HEK293 (cell line): ENCODE data around the gene CNN1.

Experiments used
- CTCF ChIA-PET: fragments of 350-600 bp; formaldehyde crosslinking; extraction: SDS; loops from one replicate; lab custom pipeline; 2021; ENCODE audit warnings: antibody characterized with exemption; lab: Yijun Ruan, JAX
- POLR2A ChIA-PET: fragments of 300-600 bp; formaldehyde crosslinking; extraction: SDS; loops from one replicate; lab custom pipeline; 2020; ENCODE audit warnings: antibody characterized with exemption, inconsistent platforms; lab: Yijun Ruan, JAX
- H3K27ac ChIP-seq: fragments of 200-500 bp; sonication (Bioruptor generic); 2 replicates; pipeline ENCODE4 v1.5.1; 2014; ENCODE audit warnings: low read depth, low read length, control low read depth, inconsistent platforms; ENCODE audit errors: extremely low read depth
- H3K36me3 ChIP-seq, 2 experiments: fragments of 200-500 bp in 1 of 2; sonication (Bioruptor generic) in 1 of 2; 1 replicate in 1 of 2; 2 replicates in 1 of 2; pipeline ENCODE4 v1.5.1; 2014 to 2017; ENCODE audit warnings: inconsistent platforms in 2 of 2, low read length in 2 of 2; ENCODE audit not compliant: control insufficient read depth in 2 of 2, insufficient read depth in 1 of 2
- H3K4me1 ChIP-seq: fragments of 200-500 bp; sonication (Bioruptor generic); 2 replicates; pipeline ENCODE4 v1.5.1; 2014; ENCODE audit warnings: mild to moderate bottlenecking, low read length, inconsistent platforms; ENCODE audit not compliant: control insufficient read depth, insufficient read depth
- H3K4me3 ChIP-seq: 2 replicates; pipeline ENCODE4 v1.5.1; 2011; ENCODE audit warnings: low read depth, mild to moderate bottlenecking, control low read depth, low read length, moderate library complexity
- H3K9me3 ChIP-seq: fragments of 200-500 bp; sonication (Bioruptor generic); 2 replicates; pipeline ENCODE4 v1.5.1; 2014; ENCODE audit warnings: low read depth, low read length, inconsistent platforms; ENCODE audit not compliant: control insufficient read depth, insufficient read depth
- BCL11B ChIP-seq: fragments of 450-650 bp; formaldehyde crosslinking; IDR thresholded peaks from 2 replicates; pipeline ENCODE4 v1.5.1; 2016; ENCODE audit warnings: low read depth, missing biosample characterization, missing genetic modification characterization
- GFI1B ChIP-seq: fragments of 450-650 bp; formaldehyde crosslinking; IDR thresholded peaks from 2 replicates; pipeline ENCODE4 v1.5.1; 2016; ENCODE audit warnings: missing biosample characterization, missing genetic modification characterization
- GLI4 ChIP-seq: fragments of 450-650 bp; formaldehyde crosslinking; IDR thresholded peaks from 2 replicates; pipeline ENCODE4 v1.5.1; 2016; ENCODE audit warnings: missing biosample characterization, missing genetic modification characterization
- KLF1 ChIP-seq: fragments of 450-650 bp; formaldehyde crosslinking; IDR thresholded peaks from 2 replicates; pipeline ENCODE4 v1.5.1; 2016; ENCODE audit warnings: missing biosample characterization, missing genetic modification characterization
- MZF1 ChIP-seq: fragments of 450-650 bp; formaldehyde crosslinking; IDR thresholded peaks from 2 replicates; pipeline ENCODE4 v1.5.1; 2017; ENCODE audit warnings: missing biosample characterization, missing genetic modification characterization, borderline replicate concordance
- PRDM10 ChIP-seq: fragments of 450-650 bp; formaldehyde crosslinking; IDR thresholded peaks from 2 replicates; pipeline ENCODE4 v1.5.1; 2016; ENCODE audit warnings: missing biosample characterization, missing genetic modification characterization
- SCRT1 ChIP-seq: fragments of 450-650 bp; formaldehyde crosslinking; IDR thresholded peaks from 2 replicates; pipeline ENCODE4 v1.5.1; 2016; ENCODE audit warnings: missing biosample characterization, missing genetic modification characterization, borderline replicate concordance
- SP3 ChIP-seq: fragments of 450-650 bp; formaldehyde crosslinking; IDR thresholded peaks from 2 replicates; pipeline ENCODE4 v1.5.1; 2016; ENCODE audit warnings: missing biosample characterization, missing genetic modification characterization
- ZBTB6 ChIP-seq: fragments of 450-650 bp; formaldehyde crosslinking; IDR thresholded peaks from 2 replicates; pipeline ENCODE4 v1.5.1; 2017; ENCODE audit warnings: missing biosample characterization, missing genetic modification characterization
- ZFHX2 ChIP-seq: fragments of 450-650 bp; formaldehyde crosslinking; conservative IDR thresholded peaks from 2 replicates; pipeline ENCODE4 v1.5.1; 2016; ENCODE audit warnings: missing biosample characterization, missing genetic modification characterization
- ZIC2 ChIP-seq: fragments of 450-650 bp; formaldehyde crosslinking; IDR thresholded peaks from 2 replicates; pipeline ENCODE4 v1.5.1; 2016; ENCODE audit warnings: missing biosample characterization, missing genetic modification characterization
- ZNF223 ChIP-seq: fragments of 450-650 bp; formaldehyde crosslinking; IDR thresholded peaks from 2 replicates; pipeline ENCODE4 v1.5.1; 2016; ENCODE audit warnings: missing biosample characterization, missing genetic modification characterization
- ZNF23 ChIP-seq: fragments of 450-650 bp; formaldehyde crosslinking; IDR thresholded peaks from 2 replicates; pipeline ENCODE4 v1.5.1; 2016; ENCODE audit warnings: missing biosample characterization, missing genetic modification characterization, borderline replicate concordance
- ZNF362 ChIP-seq: fragments of 450-650 bp; formaldehyde crosslinking; IDR thresholded peaks from 2 replicates; pipeline ENCODE4 v1.5.1; 2016; ENCODE audit warnings: missing biosample characterization, missing genetic modification characterization
- ZNF416 ChIP-seq: fragments of 450-650 bp; formaldehyde crosslinking; IDR thresholded peaks from 2 replicates; pipeline ENCODE4 v1.5.1; 2016; ENCODE audit warnings: missing biosample characterization, missing genetic modification characterization
- ZNF473 ChIP-seq: fragments of 450-650 bp; formaldehyde crosslinking; IDR thresholded peaks from 2 replicates; pipeline ENCODE4 v1.5.1; 2017; ENCODE audit warnings: missing biosample characterization, missing genetic modification characterization
- ZNF501 ChIP-seq: fragments of 450-650 bp; formaldehyde crosslinking; IDR thresholded peaks from 2 replicates; pipeline ENCODE4 v1.5.1; 2016; ENCODE audit warnings: missing biosample characterization, missing genetic modification characterization
- ZNF514 ChIP-seq: fragments of 450-650 bp; formaldehyde crosslinking; IDR thresholded peaks from 2 replicates; pipeline ENCODE4 v1.5.1; 2016; ENCODE audit warnings: missing biosample characterization, missing genetic modification characterization
- ZNF626 ChIP-seq: fragments of 450-650 bp; sonication (Bioruptor Pico); formaldehyde crosslinking; IDR thresholded peaks from 2 replicates; pipeline ENCODE4 v1.5.1; 2018; ENCODE audit warnings: missing biosample characterization, missing genetic modification characterization, inconsistent platforms
- ZNF654 ChIP-seq: fragments of 450-650 bp; formaldehyde crosslinking; IDR thresholded peaks from 2 replicates; pipeline ENCODE4 v1.5.1; 2016; ENCODE audit warnings: low read depth, missing biosample characterization, missing genetic modification characterization
- ZNF791 ChIP-seq: fragments of 450-650 bp; formaldehyde crosslinking; IDR thresholded peaks from 2 replicates; pipeline ENCODE4 v1.5.1; 2016; ENCODE audit warnings: missing biosample characterization, missing genetic modification characterization
- ZNF837 ChIP-seq: fragments of 450-650 bp; formaldehyde crosslinking; IDR thresholded peaks from 2 replicates; pipeline ENCODE4 v1.5.1; 2016; ENCODE audit warnings: missing biosample characterization, missing genetic modification characterization
- ZSCAN18 ChIP-seq: fragments of 450-650 bp; formaldehyde crosslinking; IDR thresholded peaks from 2 replicates; pipeline ENCODE4 v1.5.1; 2016; ENCODE audit warnings: missing biosample characterization, missing genetic modification characterization

Gene CNN1

DNA sequence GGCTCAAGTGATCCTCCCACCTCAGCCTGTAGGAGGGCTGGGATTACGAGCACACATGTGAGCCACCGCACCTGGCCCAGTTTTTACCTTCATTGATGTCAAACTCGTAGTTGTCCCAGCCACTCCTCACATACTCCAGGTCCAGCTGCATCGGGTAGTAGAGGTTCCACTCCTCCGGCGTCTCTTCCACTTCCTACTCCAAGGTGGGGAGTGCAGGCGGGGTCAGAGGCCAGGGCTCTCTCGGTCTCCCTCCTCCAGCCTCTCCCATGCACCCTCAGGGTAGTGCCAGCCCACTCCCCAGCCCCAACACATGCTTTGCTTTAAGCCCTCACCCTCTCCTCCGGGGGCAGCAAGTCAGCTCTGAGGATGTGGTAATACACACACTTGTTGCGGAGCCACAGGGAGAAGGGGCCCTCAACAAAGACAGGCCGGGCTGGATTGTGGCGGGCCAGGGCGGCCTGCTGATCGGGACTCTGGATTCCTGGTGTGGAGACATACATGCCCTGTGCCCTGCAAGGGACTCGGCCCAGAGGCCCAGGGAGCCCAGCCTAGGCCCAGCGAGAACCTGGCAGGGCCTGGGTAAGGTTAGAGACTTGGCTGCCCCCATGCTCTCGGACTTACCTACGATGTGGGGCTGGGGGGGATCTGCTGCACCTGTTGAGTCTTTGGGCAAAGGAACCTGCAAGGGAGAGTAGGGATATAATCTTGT lies 31.1 kb upstream of the CNN1 start (continued):
- TF ChIP-seq ZIC2 (tag by site-specific recombination) (no peak), KLF1 (tag by site-specific recombination) (no peak)

- TF ChIP-seq GLI4 (tag by site-specific recombination) (no peak), ZNF362 (no peak), GFI1B (no peak), ZNF654 (tag by site-specific recombination) (no peak), PRDM10 (tag by site-specific recombination) (no peak)
- Histone ChIP-seq H3K36me3 (peaks cover 9 to 17% of the 10 kb centered on the region in 2 experiments; a peak in 2 of 3 replicates), H3K4me3 (no peak overlapping the region), H3K9me3 (no peaks in the 10 kb centered on the region), H3K4me1 (peaks cover 6% of the 10 kb centered on the region), H3K27ac (no peak overlapping the region)
- ChIA-PET POLR2A (interaction anchor here (0.7 kb wide), 1 partner anchor 26 kb away, joined by 4 read pairs; no protein-coding TSS in a partner anchor), CTCF (no interaction called here)
Measured at GRCh38 chr19:11510444-11510843, 28.2 kb upstream of the CNN1 start.

- no peak overlapping the region for H3K27ac ChIP-seq
- TF ChIP-seq ZNF501 (no peak), ZSCAN18 (tag by site-specific recombination) (no peak), ZNF473 (tag by site-specific recombination) (no peak), ZBTB6 (tag by site-specific recombination) (no peak), BCL11B (tag by site-specific recombination) (no peak), ZNF626 (no peak), SP3 (no peak), SCRT1 (no peak), ZNF223 (tag by site-specific recombination) (no peak), ZFHX2 (tag by site-specific recombination) (no peak), MZF1 (tag by site-specific recombination) (no peak), ZNF514 (no peak), ZNF791 (no peak), ZNF837 (tag by site-specific recombination) (no peak), ZNF23 (tag by site-specific recombination) (no peak), ZNF416 (tag by site-specific recombination) (no peak)
- no peaks in the 10 kb centered on the region for H3K4me1 ChIP-seq
- H3K9me3 ChIP-seq = no peaks in the 10 kb centered on the region
- H3K4me3 ChIP-seq = no peak overlapping the region
- ChIA-PET CTCF (interaction anchor here (0.6 kb wide), 1 partner anchor 206 kb away, joined by 3 read pairs; no protein-coding TSS in a partner anchor), POLR2A (no interaction called here)
- peaks cover 17 to 22% of the 10 kb centered on the region in 2 experiments; a peak in 2 of 3 replicates for H3K36me3 ChIP-seq
Measured at GRCh38 chr19:11513946-11514345, 24.7 kb upstream of the CNN1 start.
